SK-N-MC (cell line): ENCODE data around the gene SUSD2.

Experiments
- EZH2 ChIP-seq: fragments of 200-600 bp; sonication (generic); IDR thresholded peaks from one replicate; pipeline ENCODE4 v1.6.1; 2017; ENCODE audit warnings: antibody characterized with exemption
- FOXP2 ChIP-seq: optimal IDR thresholded peaks from 2 replicates; pipeline ENCODE3; 2011; ENCODE audit warnings: mild to moderate bottlenecking, moderate library complexity; ENCODE audit not compliant: insufficient read depth; ENCODE audit errors: extremely low read length, control extremely low read depth
- POLR2AphosphoS5 ChIP-seq: IDR thresholded peaks from 2 replicates; pipeline ENCODE4 v1.6.1; 2012; ENCODE audit warnings: mild to moderate bottlenecking, low read depth, low read length, borderline replicate concordance

GRCh38 chr22:24166811-24167210, 14.5 kb upstream of the SUSD2 start:
- TF ChIP-seq EZH2: no peak
- no peak for TF ChIP-seq POLR2AphosphoS5
- no peak for TF ChIP-seq FOXP2
